K562 (cell line): Measurements from ENCODE around the gene GNB5. TPM values are rescaled to one million over a fixed set of nuclear protein-coding genes. Genes with fewer than 3 reads are reported as not detected.
A peak's percentile ranks its signal among the peaks of the same experiment; 100 is the strongest.

Experiments
- ATF7 ChIP-seq: fragments of 450-650 bp; IDR thresholded peaks from 2 replicates; pipeline ENCODE4 v1.7.1; 2014; ENCODE audit warnings: mild to moderate bottlenecking, moderate library complexity
- CBX2 ChIP-seq: fragments of 200-600 bp; sonication (generic); IDR thresholded peaks from one replicate; pipeline ENCODE4 v1.6.1; 2012; ENCODE audit warnings: mild to moderate bottlenecking, low read length, inconsistent platforms; ENCODE audit not compliant: insufficient read depth, poor library complexity, severe bottlenecking
- CREM ChIP-seq: IDR thresholded peaks from 2 replicates; pipeline ENCODE4 v1.6.1; 2014; ENCODE audit warnings: antibody characterized with exemption, low read depth
- DDX20 ChIP-seq: fragments of 450-650 bp; IDR thresholded peaks from 2 replicates; pipeline ENCODE4 v1.6.1; 2016; ENCODE audit warnings: missing genetic modification characterization, low read depth, mild to moderate bottlenecking, missing compliant biosample characterization, moderate library complexity
- EGR1 ChIP-seq: fragments of 450-650 bp; conservative IDR thresholded peaks from 2 replicates; pipeline ENCODE4 v1.6.1; 2017; ENCODE audit warnings: mild to moderate bottlenecking
- HDAC1 ChIP-seq, 2 experiments: fragments of 450-650 bp; IDR thresholded peaks; 2 replicates each; pipeline ENCODE4 v1.6.1; 2016 to 2017; ENCODE audit warnings: inconsistent platforms in 1 of 2, mild to moderate bottlenecking in 1 of 2, moderate library complexity in 1 of 2
- MGA ChIP-seq: fragments of 450-650 bp; IDR thresholded peaks from 2 replicates; pipeline ENCODE4 v1.6.1; 2016; ENCODE audit warnings: mild to moderate bottlenecking, moderate library complexity
- NFIC ChIP-seq: fragments of 450-650 bp; IDR thresholded peaks from 2 replicates; pipeline ENCODE4 v1.6.1; 2017; ENCODE audit warnings: mild to moderate bottlenecking, inconsistent platforms
- PHF20 ChIP-seq: fragments of 450-650 bp; IDR thresholded peaks from 2 replicates; pipeline ENCODE4 v1.6.1; 2018; ENCODE audit not compliant: partially characterized antibody
- PHF8 ChIP-seq: fragments of 200-600 bp; sonication (generic); IDR thresholded peaks from 2 replicates; pipeline ENCODE4 v1.6.1; 2012; ENCODE audit warnings: mixed run types, mild to moderate bottlenecking, inconsistent platforms, low read length, moderate library complexity, borderline replicate concordance
- polyA plus RNA-seq, 8 experiments: library from polyadenylated mRNA; depleted of rRNA in 4 of 8; stranded (reverse) in 5 of 8; unstranded in 3 of 8; fragments of >200 nt; fragmentation: Nextera tagmentation in 2 of 8; fragmentation: Illumina TruSeq in 1 of 8; extraction: Ambion mirVana in 2 of 8; extraction: Trizol in 1 of 8; gene quantifications; 2 replicates each; pipeline versions ENCODE4 v1.2.1 to v1.2.3, GENCODE V29; 2011 to 2014; ENCODE audit warnings: inconsistent platforms in 1 of 8, missing spikeins in 1 of 8
- total RNA-seq, 7 experiments: library from RNA; depleted of rRNA in 6 of 7; stranded (reverse); fragments of >200 nt in 6 of 7; fragmentation: Illumina TruSeq in 2 of 7; extraction: Trizol in 2 of 7; gene quantifications; 2 replicates each; pipeline versions ENCODE4 v1.2.1 to v1.2.3, GENCODE V29; 2011 to 2021; ENCODE audit warnings: low replicate concordance in 1 of 7
- TF ChIP-seq, protein P1 (sequence below), 2 experiments: fragments of 150-350 bp in 1 of 2; IDR thresholded peaks; 2 replicates each; pipeline ENCODE4 v1.6.1; 2012 to 2016; ENCODE audit warnings: low read depth in 2 of 2, low read length in 2 of 2, mild to moderate bottlenecking in 1 of 2, moderate library complexity in 1 of 2

Gene GNB5
- total and polyA plus RNA-seq, 9 of the 15 experiments (the other 6 are each of a cell fraction or from before 2014, with no cell fraction given), result 0.11 to 2.1 (median 0.77) TPM

- TF ChIP-seq MGA, result peak; percentile 45; the same call in 1 of the 2 replicates
- TF ChIP-seq CREM, result peak; percentile 61; the same call in 1 of the 2 replicates
- TF ChIP-seq, protein P1, sequence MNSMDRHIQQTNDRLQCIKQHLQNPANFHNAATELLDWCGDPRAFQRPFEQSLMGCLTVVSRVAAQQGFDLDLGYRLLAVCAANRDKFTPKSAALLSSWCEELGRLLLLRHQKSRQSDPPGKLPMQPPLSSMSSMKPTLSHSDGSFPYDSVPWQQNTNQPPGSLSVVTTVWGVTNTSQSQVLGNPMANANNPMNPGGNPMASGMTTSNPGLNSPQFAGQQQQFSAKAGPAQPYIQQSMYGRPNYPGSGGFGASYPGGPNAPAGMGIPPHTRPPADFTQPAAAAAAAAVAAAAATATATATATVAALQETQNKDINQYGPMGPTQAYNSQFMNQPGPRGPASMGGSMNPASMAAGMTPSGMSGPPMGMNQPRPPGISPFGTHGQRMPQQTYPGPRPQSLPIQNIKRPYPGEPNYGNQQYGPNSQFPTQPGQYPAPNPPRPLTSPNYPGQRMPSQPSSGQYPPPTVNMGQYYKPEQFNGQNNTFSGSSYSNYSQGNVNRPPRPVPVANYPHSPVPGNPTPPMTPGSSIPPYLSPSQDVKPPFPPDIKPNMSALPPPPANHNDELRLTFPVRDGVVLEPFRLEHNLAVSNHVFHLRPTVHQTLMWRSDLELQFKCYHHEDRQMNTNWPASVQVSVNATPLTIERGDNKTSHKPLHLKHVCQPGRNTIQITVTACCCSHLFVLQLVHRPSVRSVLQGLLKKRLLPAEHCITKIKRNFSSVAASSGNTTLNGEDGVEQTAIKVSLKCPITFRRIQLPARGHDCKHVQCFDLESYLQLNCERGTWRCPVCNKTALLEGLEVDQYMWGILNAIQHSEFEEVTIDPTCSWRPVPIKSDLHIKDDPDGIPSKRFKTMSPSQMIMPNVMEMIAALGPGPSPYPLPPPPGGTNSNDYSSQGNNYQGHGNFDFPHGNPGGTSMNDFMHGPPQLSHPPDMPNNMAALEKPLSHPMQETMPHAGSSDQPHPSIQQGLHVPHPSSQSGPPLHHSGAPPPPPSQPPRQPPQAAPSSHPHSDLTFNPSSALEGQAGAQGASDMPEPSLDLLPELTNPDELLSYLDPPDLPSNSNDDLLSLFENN (IDR thresholded peaks at IDR 0.05; ENCODE audit: low read depth in 2 of 2, low read length in 2 of 2), result no peak
- TF ChIP-seq EGR1, result 0 out of 2 replicates have a peak, but pooled peaks have one; percentile 49
- no peak for TF ChIP-seq PHF20
- TF ChIP-seq PHF8, result peak; percentile 35; the same call in 1 of the 2 replicates
- peak; percentile 38; the same call in 1 of the 2 replicates for TF ChIP-seq NFIC
- no peak for TF ChIP-seq CBX2
- TF ChIP-seq DDX20 (tag), result no peak
- TF ChIP-seq ATF7, result peak; percentile 41; the same call in 1 of the 2 replicates
- 0 out of 4 replicates have a peak, but pooled peaks of 1 of the 2 experiments have one; percentile 24 for TF ChIP-seq HDAC1 (IDR thresholded peaks at IDR 0.05)
Measured at GRCh38 chr15:52179278-52180195, 11.7 kb downstream of the GNB5 start (continued).
